ENCODE measurements around the gene GRIN3B. TPM values are rescaled to one million over a fixed set of nuclear protein-coding genes. Genes with fewer than 3 reads are reported as not detected.

Gene GRIN3B
- total and polyA plus RNA-seq, 2 of the 4 experiments (the other 2 are of a cell fraction): under 0.01 to 0.91 TPM

DNA sequence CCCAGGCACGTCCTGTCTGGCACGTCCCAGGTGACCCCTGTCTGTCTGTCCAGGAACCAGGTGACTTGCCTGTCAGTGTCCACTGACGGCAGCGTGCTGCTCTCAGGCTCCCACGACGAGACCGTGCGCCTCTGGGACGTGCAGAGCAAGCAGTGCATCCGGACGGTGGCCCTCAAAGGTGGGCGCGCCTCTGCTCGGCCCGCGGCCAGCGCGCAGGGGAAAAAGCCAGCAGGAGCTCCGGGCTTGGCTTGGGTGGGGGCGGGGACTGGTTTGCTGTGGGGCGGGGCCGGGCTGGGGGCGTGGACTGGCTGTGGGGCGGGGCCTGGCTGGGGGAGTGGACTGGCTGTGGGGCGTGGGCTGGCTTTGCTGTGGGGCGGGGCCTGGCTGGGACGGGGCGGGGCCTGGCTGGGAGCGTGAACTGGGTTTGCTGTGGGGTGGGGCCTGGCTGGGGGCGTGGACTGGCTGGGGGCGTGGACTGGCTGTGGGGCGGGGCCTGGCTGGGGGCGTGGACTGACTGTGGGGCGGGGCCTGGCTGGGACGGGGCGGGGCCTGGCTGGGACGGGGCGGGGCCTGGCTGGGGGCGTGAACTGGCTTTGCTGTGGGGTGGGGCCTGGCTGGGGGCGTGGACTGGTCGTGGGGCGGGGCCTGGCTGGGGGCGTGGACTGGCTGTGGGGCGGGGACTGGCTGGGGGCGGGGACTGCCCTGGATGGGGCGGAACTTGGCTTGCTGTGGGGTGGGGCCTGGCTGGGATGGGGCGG is 8.9 kb upstream of the GRIN3B start:
- dilution Hi-C loops (cut with HindIII; ENCODE audit: low sequenced_read_pairs, unreplicated experiment): no loop called here
- peaks cover 52% of the 10 kb centered on the region for H3K36me3 ChIP-seq (ENCODE audit: control insufficient read depth, insufficient read depth, low read length)

More for the DNA sequence above, 8.9 kb upstream of the GRIN3B start:
- Histone ChIP-seq H2AFZ (replicated peaks; ENCODE audit: low read length, poor library complexity) (no peak overlapping the region), H4K5ac (ENCODE audit: low read depth, low read length) (no peak overlapping the region), H3K23ac (ENCODE audit: low read depth, low read length) (no peak overlapping the region), H3K4me2 (ENCODE audit: low read depth, low read length) (no peak overlapping the region), H4K8ac (ENCODE audit: low read depth in 2 of 2, low read length in 2 of 2) (no peak overlapping the region), H3K14ac (replicated peaks; ENCODE audit: low read depth, low read length) (no peak overlapping the region), H2BK5ac (ENCODE audit: low read depth, low read length, poor library complexity, severe bottlenecking) (no peak overlapping the region), H2AK5ac (ENCODE audit: low read depth, low read length) (no peak overlapping the region; the same call in 1 of the 2 replicates), H3K4me1 (ENCODE audit: control insufficient read depth, insufficient read depth, low read length) (peaks cover 4% of the 10 kb centered on the region), H3K18ac (ENCODE audit: low read depth, low read length) (no peak overlapping the region), H3K9me3 (ENCODE audit: control insufficient read depth, insufficient read depth, low read length) (no peaks in the 10 kb centered on the region), H2BK120ac (ENCODE audit: low read depth, low read length) (no peak overlapping the region), H3K4me3 (ENCODE audit: insufficient read depth, low read depth, low read length) (no peak overlapping the region), H2BK20ac (ENCODE audit: low read depth, low read length) (no peak overlapping the region), H3K27ac (ENCODE audit: insufficient read depth, low read length) (no peak overlapping the region), H2BK15ac (ENCODE audit: low read depth, low read length) (no peak overlapping the region), H3K9ac (ENCODE audit: low read depth, low read length) (no peak overlapping the region), H3K4ac (ENCODE audit: low read depth, low read length) (no peak overlapping the region), H3K9me1 (ENCODE audit: insufficient read depth, low read length) (no peaks in the 10 kb centered on the region), H4K91ac (ENCODE audit: insufficient read depth, low read depth, low read length) (no peak overlapping the region), H2AK9ac (replicated peaks; ENCODE audit: low read depth, low read length, poor library complexity) (no peak overlapping the region), H3K56ac (ENCODE audit: extremely low read depth, insufficient read depth, low read length) (no peak overlapping the region), H3K79me1 (ENCODE audit: low read depth in 1 of 2, low read length in 2 of 2) (peaks cover 0 to 11% of the 10 kb centered on the region in 2 experiments; a peak in 3 of 4 replicates), H3K27me3 (ENCODE audit: control insufficient read depth, insufficient read depth, low read length) (peaks cover 8% of the 10 kb centered on the region), H4K20me1 (ENCODE audit: insufficient read depth, low read length) (no peaks in the 10 kb centered on the region; the same call in 1 of the 2 replicates)
- DNase-seq (peak; percentile 46), ATAC-seq (ENCODE audit: low read depth) (peak; percentile 46)
- intact Hi-C loops (cut with micrococcal nuclease): no loop called here
- in situ Hi-C loops (cut with MboI; ENCODE audit: low sequenced_read_pairs): no loop called here
- WGBS, 2 experiments (ENCODE audit: extremely low coverage in 2 of 2, insufficient read length in 1 of 2): 94% methylated on average over 14 of the region's 47 CpGs; no CpG with 5 or more reads in 1 of the 2 experiments
- BruUV-seq (replicated peaks): no TSS peak
- TF ChIP-seq, protein P1, sequence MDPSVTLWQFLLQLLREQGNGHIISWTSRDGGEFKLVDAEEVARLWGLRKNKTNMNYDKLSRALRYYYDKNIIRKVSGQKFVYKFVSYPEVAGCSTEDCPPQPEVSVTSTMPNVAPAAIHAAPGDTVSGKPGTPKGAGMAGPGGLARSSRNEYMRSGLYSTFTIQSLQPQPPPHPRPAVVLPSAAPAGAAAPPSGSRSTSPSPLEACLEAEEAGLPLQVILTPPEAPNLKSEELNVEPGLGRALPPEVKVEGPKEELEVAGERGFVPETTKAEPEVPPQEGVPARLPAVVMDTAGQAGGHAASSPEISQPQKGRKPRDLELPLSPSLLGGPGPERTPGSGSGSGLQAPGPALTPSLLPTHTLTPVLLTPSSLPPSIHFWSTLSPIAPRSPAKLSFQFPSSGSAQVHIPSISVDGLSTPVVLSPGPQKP (IDR thresholded peaks at IDR 0.05; ENCODE audit: borderline replicate concordance, low read depth, low read length): no peak
- TF ChIP-seq FOS (IDR thresholded peaks at IDR 0.05; ENCODE audit: low read depth, low read length) (no peak), MAFK (IDR thresholded peaks at IDR 0.05; ENCODE audit: low read depth, low read length) (no peak), NFE2L2 (IDR thresholded peaks at IDR 0.05; ENCODE audit: low read depth, low read length) (no peak), MAZ (IDR thresholded peaks at IDR 0.05; ENCODE audit: borderline replicate concordance, low read depth, low read length) (no peak), RAD21 (IDR thresholded peaks at IDR 0.05; ENCODE audit: low read length) (no peak), RCOR1 (IDR thresholded peaks at IDR 0.05; ENCODE audit: insufficient replicate concordance, low read length) (no peak), MXI1 (IDR thresholded peaks at IDR 0.05; ENCODE audit: borderline replicate concordance, low read depth, low read length) (no peak), CHD1 (IDR thresholded peaks at IDR 0.05; ENCODE audit: low read depth, low read length) (no peak), CEBPB (IDR thresholded peaks at IDR 0.05; ENCODE audit: low read depth, low read length) (no peak), POLR2A (IDR thresholded peaks at IDR 0.05; ENCODE audit: low read depth, low read length) (no peak), BHLHE40 (IDR thresholded peaks at IDR 0.05; ENCODE audit: low read depth, low read length) (no peak), SMC3 (IDR thresholded peaks at IDR 0.05; ENCODE audit: low read depth, low read length) (no peak), RFX5 (IDR thresholded peaks at IDR 0.05; ENCODE audit: low read depth, low read length) (no peak)
- TF ChIP-seq, protein P2, sequence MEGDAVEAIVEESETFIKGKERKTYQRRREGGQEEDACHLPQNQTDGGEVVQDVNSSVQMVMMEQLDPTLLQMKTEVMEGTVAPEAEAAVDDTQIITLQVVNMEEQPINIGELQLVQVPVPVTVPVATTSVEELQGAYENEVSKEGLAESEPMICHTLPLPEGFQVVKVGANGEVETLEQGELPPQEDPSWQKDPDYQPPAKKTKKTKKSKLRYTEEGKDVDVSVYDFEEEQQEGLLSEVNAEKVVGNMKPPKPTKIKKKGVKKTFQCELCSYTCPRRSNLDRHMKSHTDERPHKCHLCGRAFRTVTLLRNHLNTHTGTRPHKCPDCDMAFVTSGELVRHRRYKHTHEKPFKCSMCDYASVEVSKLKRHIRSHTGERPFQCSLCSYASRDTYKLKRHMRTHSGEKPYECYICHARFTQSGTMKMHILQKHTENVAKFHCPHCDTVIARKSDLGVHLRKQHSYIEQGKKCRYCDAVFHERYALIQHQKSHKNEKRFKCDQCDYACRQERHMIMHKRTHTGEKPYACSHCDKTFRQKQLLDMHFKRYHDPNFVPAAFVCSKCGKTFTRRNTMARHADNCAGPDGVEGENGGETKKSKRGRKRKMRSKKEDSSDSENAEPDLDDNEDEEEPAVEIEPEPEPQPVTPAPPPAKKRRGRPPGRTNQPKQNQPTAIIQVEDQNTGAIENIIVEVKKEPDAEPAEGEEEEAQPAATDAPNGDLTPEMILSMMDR (conservative IDR thresholded peaks at IDR 0.05; ENCODE audit: low read depth, low read length): no peak
- TF ChIP-seq, protein P3, sequence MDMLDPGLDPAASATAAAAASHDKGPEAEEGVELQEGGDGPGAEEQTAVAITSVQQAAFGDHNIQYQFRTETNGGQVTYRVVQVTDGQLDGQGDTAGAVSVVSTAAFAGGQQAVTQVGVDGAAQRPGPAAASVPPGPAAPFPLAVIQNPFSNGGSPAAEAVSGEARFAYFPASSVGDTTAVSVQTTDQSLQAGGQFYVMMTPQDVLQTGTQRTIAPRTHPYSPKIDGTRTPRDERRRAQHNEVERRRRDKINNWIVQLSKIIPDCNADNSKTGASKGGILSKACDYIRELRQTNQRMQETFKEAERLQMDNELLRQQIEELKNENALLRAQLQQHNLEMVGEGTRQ (IDR thresholded peaks at IDR 0.05; ENCODE audit: low read depth, low read length): no peak
- POLR2A ChIA-PET (ENCODE audit: unreplicated experiment): no interaction called here
- CTCF ChIA-PET: no interaction called here

Measured in IMR-90 (cell line).